ENCODE results near the gene MTIF2.
"Not testable (repeated sequence)": the region's sequence is repeated elsewhere in the genome, so short reads cannot be mapped to it uniquely, and the experiment has no call there.

The MTIF2 gene

GRCh38 chr2:55186837-55187236 lies 82.2 kb downstream of the MTIF2 start:
- DNase-seq (ENCODE audit: low read depth): not testable (repeated sequence)

Measured in stimulated activated CD8-positive, alpha-beta memory T cell treated with anti-CD3 and anti-CD28 coated beads, Interleukin-7, amount 100 ng/mL, for 24 hours (primary cell).